Caco-2 (cell line): ENCODE results near the gene PDLIM7. TPM values are rescaled to one million over a fixed set of nuclear protein-coding genes. Genes with fewer than 3 reads are reported as not detected.

ENCODE experiments used
- BruUV-seq: library from RNA; stranded (reverse); fragments of 400-500 nt; replicated peaks from 2 replicates; lab custom pipeline; 2021; lab: Mats Ljungman, UMichigan
- CTCF ChIA-PET: fragments of 300-600 bp; sonication (Branson Sonifier 250); formaldehyde crosslinking; loops from one replicate; lab custom pipeline; 2022; ENCODE audit warnings: antibody characterized with exemption; lab: Charles Lee
- POLR2A ChIA-PET: fragments of 300-600 bp; sonication (Branson Sonifier 250); formaldehyde crosslinking; loops from one replicate; lab custom pipeline; 2022; ENCODE audit warnings: antibody characterized with exemption; lab: Charles Lee
- DNase-seq, 2 experiments: peaks; one replicate each; pipeline versions ENCODE4 v3.0.0 to v3.0.0-alpha.2; 2020 to 2022
- H3K27me3 ChIP-seq: replicated peaks from 2 replicates; pipeline ENCODE4 v1.6.0; 2011; ENCODE audit warnings: low read length; ENCODE audit not compliant: control insufficient read depth, insufficient read depth
- H3K36me3 ChIP-seq: 2 replicates; pipeline ENCODE4 v1.5.1; 2011; ENCODE audit warnings: low read length; ENCODE audit not compliant: control insufficient read depth, insufficient read depth
- H3K4me1 ChIP-seq: fragments of 250-450 bp; sonication (Bioruptor Pico); 2 replicates; pipeline ENCODE4 v1.5.1; 2020; ENCODE audit warnings: mild to moderate bottlenecking
- H3K4me3 ChIP-seq: 2 replicates; pipeline ENCODE4 v1.5.1; 2011; ENCODE audit warnings: low read depth, mild to moderate bottlenecking, control low read depth, low read length
- H3K9me3 ChIP-seq: fragments of 250-450 bp; sonication (Bioruptor Pico); 2 replicates; pipeline ENCODE4 v1.5.1; 2020; ENCODE audit warnings: mild to moderate bottlenecking, moderate library complexity
- H3K27ac Mint-ChIP-seq: one replicate; pipeline ENCODE4 v1.8.0; 2022; ENCODE audit warnings: mixed read lengths; ENCODE audit not compliant: unreplicated experiment
- H3K27me3 Mint-ChIP-seq: one replicate; pipeline ENCODE4 v1.8.0; 2022; ENCODE audit warnings: mixed read lengths; ENCODE audit not compliant: insufficient read depth, unreplicated experiment
- H3K36me3 Mint-ChIP-seq: one replicate; pipeline ENCODE4 v1.8.0; 2022; ENCODE audit warnings: mild to moderate bottlenecking, mixed read lengths; ENCODE audit not compliant: insufficient read depth, unreplicated experiment
- H3K4me1 Mint-ChIP-seq: one replicate; pipeline ENCODE4 v1.8.0; 2022; ENCODE audit warnings: low read depth, mixed read lengths; ENCODE audit not compliant: unreplicated experiment
- H3K4me3 Mint-ChIP-seq: one replicate; pipeline ENCODE4 v1.8.0; 2022; ENCODE audit warnings: mild to moderate bottlenecking, moderate library complexity, mixed read lengths; ENCODE audit not compliant: unreplicated experiment
- H3K9me3 Mint-ChIP-seq: one replicate; pipeline ENCODE4 v1.8.0; 2022; ENCODE audit warnings: mixed read lengths; ENCODE audit not compliant: unreplicated experiment
- intact Hi-C: fragments of 100-400 bp; cut with micrococcal nuclease; formaldehyde crosslinking; loops from one replicate; pipeline ENCODE4 v1.10.0; 2022; ENCODE audit not compliant: unreplicated experiment
- total RNA-seq: library from RNA; stranded (reverse); gene quantifications from 2 replicates; pipeline ENCODE4 v1.2.3, GENCODE V29; 2022
- TF ChIP-seq, protein P1 (sequence below), 2 experiments: fragments of 200-600 bp in 1 of 2; IDR thresholded peaks; 1 replicate in 1 of 2; 2 replicates in 1 of 2; pipeline versions ENCODE4 v1.5.1 to v1.8.0; 2011 to 2022; ENCODE audit warnings: antibody characterized with exemption in 1 of 2, control low read depth in 1 of 2, inconsistent platforms in 1 of 2, low read depth in 1 of 2, low read length in 1 of 2, mild to moderate bottlenecking in 1 of 2, moderate library complexity in 1 of 2; ENCODE audit not compliant: insufficient read depth in 1 of 2, severe bottlenecking in 1 of 2, unreplicated experiment in 1 of 2

The PDLIM7 gene
- total RNA-seq, 1 experiment from 2014 or later, result 49.1 TPM

DNA sequence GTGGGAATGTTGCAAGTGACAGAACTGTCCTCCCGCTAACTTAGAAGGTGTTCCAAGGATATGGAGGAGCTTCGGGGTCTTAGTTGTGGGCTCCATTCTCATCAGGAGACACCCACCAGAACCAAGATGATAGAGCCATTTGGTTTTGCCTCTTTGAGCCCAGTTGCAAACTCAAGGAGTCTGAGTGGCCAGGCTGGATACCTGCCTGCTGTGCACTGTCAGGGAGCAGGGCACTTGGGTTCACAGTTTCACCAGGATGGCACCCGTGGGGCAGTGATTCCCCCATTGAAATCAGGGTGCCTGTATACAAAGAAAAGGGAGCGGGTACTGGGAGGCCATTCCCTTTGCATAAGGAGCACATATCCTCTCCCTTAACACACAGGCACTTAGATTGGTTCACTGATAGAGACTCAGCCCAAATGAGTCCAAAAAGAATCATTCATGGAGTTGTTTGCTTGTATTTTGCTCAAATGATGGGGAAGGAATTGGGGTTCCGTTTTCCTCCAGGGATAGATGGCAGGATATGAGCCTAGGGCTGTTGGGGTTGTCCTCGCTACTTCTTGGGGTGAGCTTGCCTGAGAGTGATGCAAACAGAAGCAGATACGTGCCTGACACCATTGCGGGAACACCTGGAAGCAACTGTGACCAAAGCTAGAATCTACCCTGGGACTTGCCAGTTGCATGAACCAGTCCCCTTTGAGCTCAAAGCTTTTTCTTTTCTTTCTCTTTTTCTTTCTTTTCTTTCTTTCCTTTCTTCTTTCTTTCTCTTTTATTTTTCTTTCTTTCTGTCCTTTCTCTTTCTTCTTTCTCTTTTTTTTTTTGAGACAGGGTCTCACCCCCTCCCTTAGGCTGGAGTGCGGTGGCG lies 52.1 kb downstream of the PDLIM7 start:
- Mint-ChIP-seq H3K36me3 (peaks cover 60% of the 10 kb centered on the region), H3K27me3 (peaks cover 6% of the 10 kb centered on the region), H3K4me3 (peak overlapping the region; percentile 70), H3K4me1 (peaks cover 8% of the 10 kb centered on the region), H3K27ac (peak overlapping the region; percentile 56), H3K9me3 (no peaks in the 10 kb centered on the region)
- no peaks in the 10 kb centered on the region; the same call in 1 of the 2 replicates for H3K36me3 ChIP-seq
- no peaks in the 10 kb centered on the region for H3K9me3 ChIP-seq
- TSS peak; percentile 25 for BruUV-seq
- intact Hi-C loops, result no loop called here
- H3K27me3 ChIP-seq, result no peaks in the 10 kb centered on the region
- POLR2A ChIA-PET, result interaction anchor here (1.3 to 5.0 kb wide), 2 partner anchors 19 to 66 kb away, joined by 4 to 43 read pairs; partner anchors contain the start of gene GRK6
- TF ChIP-seq, protein P1, sequence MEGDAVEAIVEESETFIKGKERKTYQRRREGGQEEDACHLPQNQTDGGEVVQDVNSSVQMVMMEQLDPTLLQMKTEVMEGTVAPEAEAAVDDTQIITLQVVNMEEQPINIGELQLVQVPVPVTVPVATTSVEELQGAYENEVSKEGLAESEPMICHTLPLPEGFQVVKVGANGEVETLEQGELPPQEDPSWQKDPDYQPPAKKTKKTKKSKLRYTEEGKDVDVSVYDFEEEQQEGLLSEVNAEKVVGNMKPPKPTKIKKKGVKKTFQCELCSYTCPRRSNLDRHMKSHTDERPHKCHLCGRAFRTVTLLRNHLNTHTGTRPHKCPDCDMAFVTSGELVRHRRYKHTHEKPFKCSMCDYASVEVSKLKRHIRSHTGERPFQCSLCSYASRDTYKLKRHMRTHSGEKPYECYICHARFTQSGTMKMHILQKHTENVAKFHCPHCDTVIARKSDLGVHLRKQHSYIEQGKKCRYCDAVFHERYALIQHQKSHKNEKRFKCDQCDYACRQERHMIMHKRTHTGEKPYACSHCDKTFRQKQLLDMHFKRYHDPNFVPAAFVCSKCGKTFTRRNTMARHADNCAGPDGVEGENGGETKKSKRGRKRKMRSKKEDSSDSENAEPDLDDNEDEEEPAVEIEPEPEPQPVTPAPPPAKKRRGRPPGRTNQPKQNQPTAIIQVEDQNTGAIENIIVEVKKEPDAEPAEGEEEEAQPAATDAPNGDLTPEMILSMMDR (IDR thresholded peaks at IDR 0.05; ENCODE audit: insufficient read depth in 1 of 2, low read depth in 1 of 2, low read length in 1 of 2, severe bottlenecking in 1 of 2, unreplicated experiment in 1 of 2), result no peak
- no peak overlapping the region for H3K4me3 ChIP-seq
- CTCF ChIA-PET, result interaction anchor here (0.5 to 6.4 kb wide), 8 partner anchors 10 to 1124 kb away, joined by 3 to 78 read pairs (median 4); no protein-coding TSS in a partner anchor
- DNase-seq, result no peak
- H3K4me1 ChIP-seq, result peaks cover 6% of the 10 kb centered on the region; the same call in 1 of the 2 replicates

DNA sequence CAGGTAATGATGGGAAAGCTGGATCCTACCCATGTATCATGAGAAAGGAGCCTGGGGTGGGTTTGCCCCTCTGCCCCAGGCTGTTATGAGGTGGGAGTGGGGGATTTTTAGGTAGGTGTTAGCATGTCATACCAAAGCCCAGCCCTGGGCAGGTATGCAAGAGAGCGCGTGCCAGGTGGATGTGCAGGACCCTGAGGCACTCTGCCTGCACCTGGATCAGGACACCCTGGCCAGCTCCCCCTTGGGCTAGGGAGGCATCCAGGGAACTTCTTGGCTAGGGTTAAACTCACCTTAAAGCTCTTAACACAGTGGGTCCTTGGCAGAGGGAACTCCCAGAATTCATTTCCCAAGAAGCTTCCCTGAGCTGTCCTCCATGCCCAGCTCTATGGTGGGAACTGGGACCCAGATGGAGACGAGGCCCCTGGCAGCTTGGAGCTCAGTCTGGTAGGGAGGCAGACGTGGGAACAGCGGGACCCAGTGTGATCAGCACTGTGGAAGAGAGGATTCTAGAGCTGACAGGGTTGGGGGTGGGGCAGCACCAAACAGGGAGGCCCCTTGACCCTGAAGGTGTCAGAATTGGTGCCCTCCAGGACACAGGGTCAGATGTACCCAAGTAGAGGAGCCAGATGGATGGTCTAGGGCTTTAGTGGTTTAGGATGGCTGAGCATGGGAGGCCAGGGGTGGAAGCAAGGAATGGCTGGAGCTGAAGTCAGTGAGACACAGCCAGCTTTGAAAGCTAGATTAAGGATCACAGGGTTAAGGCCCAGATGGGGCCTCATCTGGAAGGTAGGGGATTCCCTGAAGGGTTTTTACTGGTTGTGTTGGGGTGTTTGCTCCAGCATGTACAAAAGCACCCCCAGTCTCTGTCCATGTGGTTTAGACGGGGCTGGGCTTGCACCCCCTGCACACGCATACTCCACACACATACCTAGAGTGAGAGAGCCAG lies 53.0 kb downstream of the PDLIM7 start:
- peak in 1 of 2 experiments; percentile 35 for DNase-seq
- H3K27ac Mint-ChIP-seq, result peak overlapping the region; percentile 56
- Histone ChIP-seq H3K36me3 (no peaks in the 10 kb centered on the region; the same call in 1 of the 2 replicates), H3K9me3 (no peaks in the 10 kb centered on the region), H3K4me3 (no peak overlapping the region), H3K4me1 (peaks cover 6% of the 10 kb centered on the region; the same call in 1 of the 2 replicates), H3K27me3 (no peaks in the 10 kb centered on the region)
- ChIA-PET POLR2A (interaction anchor here (1.2 to 5.0 kb wide), 3 partner anchors 18 to 65 kb away, joined by 3 to 43 read pairs (median 4); partner anchors contain the start of gene GRK6), CTCF (interaction anchor here (0.5 to 6.4 kb wide), 8 partner anchors 11 to 1123 kb away, joined by 3 to 78 read pairs (median 4); partner anchors contain the start of gene GRK6)
- intact Hi-C loops, result no loop called here
- H3K9me3 Mint-ChIP-seq, result no peaks in the 10 kb centered on the region
- BruUV-seq, result no TSS peak
- peaks cover 6% of the 10 kb centered on the region for H3K27me3 Mint-ChIP-seq
- TF ChIP-seq, protein P1 (IDR thresholded peaks at IDR 0.05; ENCODE audit: insufficient read depth in 1 of 2, low read depth in 1 of 2, low read length in 1 of 2, severe bottlenecking in 1 of 2, unreplicated experiment in 1 of 2), result no peak
- peaks cover 8% of the 10 kb centered on the region for H3K4me1 Mint-ChIP-seq
- peak overlapping the region; percentile 70 for H3K4me3 Mint-ChIP-seq
- peaks cover 63% of the 10 kb centered on the region for H3K36me3 Mint-ChIP-seq
